Activated naive CD4-positive, alpha-beta T cell (primary cell): Measurements from ENCODE around the gene SYNJ2.

Experiments used
- DNase-seq, 4 experiments: peaks; one replicate each; lab custom pipeline; 2025; lab: John Stamatoyannopoulos, UW

The SYNJ2 gene

DNA sequence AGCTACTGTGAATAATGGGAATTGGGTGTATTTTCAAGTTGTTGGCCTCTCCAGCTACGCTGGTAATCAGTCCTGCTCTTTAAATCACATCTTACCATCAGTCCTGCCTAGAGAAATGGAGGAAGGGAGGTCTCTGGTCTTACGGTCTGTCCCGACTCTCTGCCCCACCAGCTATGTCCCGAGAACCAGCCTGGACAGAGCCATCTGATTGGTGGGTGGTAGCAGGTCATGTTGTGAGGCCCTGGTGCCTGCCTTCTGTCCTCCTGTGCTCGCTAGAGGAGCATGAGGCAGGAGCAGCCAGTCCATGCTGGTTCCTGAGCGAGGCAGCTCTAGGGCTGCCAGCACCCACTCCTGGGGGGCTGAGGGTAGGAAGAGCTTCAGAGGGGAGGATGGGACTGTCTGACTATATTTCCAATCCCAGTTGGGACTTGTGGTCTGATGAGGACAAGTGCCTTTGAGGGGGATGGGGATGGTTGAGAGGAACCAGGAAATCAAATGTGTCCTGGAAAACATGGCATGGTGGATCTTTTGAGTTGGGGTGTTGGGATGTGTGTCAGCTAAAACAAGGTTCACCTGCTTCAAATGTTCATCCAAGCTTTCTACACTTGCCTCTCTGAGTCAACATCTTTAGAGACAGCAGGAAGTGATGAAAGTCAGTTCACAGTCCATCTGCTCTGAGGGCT lies 33.0 kb downstream of the SYNJ2 start:
- DNase-seq, result no peak

- DNase-seq, result no peak
Observed at GRCh38 chr6:158015188-158015506, 33.5 kb downstream of the SYNJ2 start.

- DNase-seq, result no peak
Observed at GRCh38 chr6:158016571-158017383, 35.1 kb downstream of the SYNJ2 start.

DNA sequence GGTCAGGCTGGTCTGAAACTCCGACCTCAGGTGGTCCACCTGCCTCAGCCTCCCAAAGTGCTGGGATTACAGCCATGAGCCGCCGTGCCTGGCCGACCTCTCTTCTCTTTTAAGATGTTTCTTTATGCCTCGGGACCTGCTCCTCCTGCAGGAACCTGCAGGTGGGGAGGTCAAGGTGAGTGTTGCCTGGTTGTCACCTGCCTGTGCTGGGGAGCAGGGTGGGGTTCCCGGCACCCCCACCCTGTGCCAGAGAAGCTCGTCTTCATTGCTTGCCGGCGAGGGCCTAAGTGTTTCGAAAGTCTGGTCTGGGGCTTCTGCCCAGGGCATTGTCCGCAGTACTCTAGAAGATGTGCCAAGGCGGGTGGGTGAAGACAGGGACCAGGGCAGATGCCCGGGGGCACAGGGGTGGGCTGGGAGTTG lies 36.0 kb downstream of the SYNJ2 start:
- no peak for DNase-seq

DNA sequence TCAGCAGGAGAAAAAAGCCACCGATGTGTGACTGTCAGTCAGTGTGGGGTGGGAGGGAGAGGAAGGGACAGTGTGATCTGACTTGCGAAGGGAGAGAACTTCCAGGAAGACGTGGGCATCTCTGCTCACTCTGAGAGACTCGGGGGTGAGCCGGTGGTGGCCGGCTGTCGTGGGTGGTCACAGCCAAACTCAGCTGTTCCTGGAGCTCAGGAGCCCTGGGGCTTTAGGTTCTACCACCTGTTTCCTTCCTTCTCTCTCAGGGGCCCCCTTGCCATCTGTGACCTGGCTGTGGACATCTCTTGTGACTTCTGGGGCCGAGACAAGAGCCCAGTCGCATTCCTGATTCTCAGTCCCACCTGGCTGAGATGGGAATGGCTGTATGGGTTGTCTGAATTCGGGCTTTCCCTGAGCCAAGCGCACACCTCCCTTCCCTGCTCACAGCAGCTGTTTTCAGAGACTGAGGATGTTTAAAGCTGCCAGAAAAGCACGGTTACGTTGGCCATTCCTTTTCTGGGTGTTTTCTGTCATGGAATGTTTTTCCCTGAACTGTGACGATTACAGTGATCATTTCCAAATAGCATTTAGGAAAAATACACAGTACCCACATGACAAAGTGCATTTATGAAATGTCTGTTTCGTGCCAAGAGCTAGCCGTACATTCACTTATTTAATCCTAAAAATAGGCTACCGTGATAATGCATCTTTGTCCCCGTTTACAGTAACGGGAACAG lies 36.5 kb downstream of the SYNJ2 start:
- no peak for DNase-seq

DNA sequence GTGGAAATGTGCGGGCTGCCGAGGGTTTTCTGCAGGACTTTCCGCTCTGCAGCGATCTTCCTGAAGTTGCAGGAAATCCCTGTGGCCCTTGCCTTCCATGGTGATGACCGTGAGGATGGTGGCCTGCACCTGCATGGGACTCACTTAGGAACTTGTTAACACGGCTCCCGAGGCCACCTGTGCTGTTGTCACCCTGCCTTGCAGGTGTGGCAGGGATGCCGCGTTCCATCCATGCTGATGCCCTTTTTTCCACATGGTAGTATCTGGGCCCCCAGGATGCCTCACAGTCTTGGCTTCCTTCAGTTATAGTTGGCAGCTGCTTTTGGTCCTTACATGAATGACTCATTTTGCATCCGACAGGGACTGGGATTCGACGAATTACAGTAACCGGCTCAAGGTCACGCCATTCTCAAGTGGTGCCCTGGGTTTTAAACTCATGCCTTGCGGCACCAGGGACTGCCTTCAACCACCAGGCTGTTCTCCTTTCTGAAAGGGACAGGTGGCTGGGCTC lies 37.2 kb downstream of the SYNJ2 start:
- DNase-seq, result no peak

GRCh38 chr6:158019416-158019815 lies 37.8 kb downstream of the SYNJ2 start:
- DNase-seq, result no peak

GRCh38 chr6:158020272-158020711 lies 38.6 kb downstream of the SYNJ2 start:
- no peak for DNase-seq

GRCh38 chr6:158020811-158021210 lies 39.1 kb downstream of the SYNJ2 start:
- no peak for DNase-seq

- no peak for DNase-seq
Observed at GRCh38 chr6:158021376-158021775, 39.7 kb downstream of the SYNJ2 start.

- DNase-seq, result no peak
Observed at GRCh38 chr6:158021814-158022748, 40.4 kb downstream of the SYNJ2 start.

- DNase-seq, result no peak
Observed at GRCh38 chr6:158022749-158023596, 41.3 kb downstream of the SYNJ2 start.

DNA sequence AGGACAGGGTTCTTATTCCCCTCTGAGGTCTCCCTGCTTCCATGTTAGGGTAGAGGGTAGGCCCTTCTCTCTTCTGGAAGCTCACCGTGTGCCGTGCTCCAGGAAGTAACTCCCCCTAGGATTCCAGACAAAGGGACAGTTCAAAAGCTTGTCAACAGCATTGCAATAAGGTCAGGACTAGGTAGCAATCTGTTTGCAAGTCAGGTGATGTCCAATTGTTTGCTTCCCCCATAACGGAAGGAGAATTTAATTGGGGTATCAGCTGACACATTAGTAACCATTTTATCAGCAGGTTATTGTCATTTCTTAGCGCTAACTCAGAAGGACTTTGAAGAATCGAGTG lies 41.9 kb downstream of the SYNJ2 start:
- no peak for DNase-seq

GRCh38 chr6:158024566-158025297 lies 43.1 kb downstream of the SYNJ2 start:
- no peak for DNase-seq

DNA sequence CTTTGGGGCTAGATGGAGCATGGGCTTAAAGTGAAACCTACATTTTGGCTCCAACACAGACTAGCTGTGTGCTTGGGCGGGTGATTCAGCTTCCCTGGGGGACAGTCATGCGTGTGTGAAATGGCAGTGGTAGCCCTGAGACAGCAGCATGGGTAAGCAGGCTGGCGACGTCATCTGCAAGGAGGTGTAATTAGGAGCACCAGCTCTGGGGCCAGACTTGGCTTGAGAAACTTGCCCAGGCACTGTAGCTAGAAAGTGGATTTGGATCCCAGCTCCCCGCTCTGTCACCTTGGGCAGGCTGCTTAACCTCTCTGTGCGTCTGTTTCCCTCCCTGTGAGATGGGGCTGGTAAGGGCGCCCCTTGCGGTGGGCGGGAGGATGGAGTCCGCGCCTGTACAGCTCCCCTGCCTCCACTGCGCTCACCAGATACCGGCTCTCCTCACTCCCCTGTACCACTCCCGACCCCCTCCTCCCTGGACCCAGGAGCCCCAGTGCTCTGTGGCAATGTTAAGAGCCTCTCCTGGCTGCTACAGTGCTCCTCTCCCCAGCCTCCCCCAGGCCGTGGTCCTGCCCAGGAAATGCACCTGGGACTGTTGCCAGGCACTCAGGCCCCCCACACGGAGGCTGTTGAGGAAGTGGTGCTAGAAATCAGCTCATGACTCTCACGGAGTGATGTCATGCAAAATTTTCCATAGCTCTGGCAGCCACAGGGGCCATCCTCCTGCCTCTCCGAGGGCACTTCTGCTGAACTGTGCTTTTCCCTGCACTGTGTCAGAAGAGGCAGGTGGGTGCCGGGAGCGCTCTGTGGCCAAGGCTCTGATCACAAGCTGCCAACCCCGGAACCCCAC lies 44.6 kb downstream of the SYNJ2 start:
- DNase-seq, result peak; percentile 52 to 74 (median 68)

GRCh38 chr6:158026901-158027589 lies 45.4 kb downstream of the SYNJ2 start:
- DNase-seq, result no peak

- no peak for DNase-seq
Observed at GRCh38 chr6:158027590-158028285, 46.1 kb downstream of the SYNJ2 start.

DNA sequence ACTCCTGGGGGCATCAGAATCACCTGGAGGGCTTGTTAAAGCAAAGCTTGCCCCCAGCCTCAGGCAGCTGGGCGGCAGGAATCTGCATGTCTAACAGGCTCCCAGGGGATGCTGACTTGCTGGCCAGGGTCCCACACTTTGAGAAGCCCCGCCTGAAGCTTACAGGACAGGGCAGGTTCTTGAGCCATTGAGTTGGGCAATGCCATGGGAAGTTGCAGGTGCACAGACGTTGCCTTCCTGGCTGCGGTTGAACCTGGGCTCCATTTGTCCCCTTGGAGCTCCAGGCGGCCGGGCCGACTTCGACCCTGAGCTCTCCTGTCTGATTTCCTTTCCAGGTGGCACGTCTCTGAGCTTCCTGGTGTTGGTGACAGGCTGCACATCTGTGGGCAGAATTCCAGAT lies 46.8 kb downstream of the SYNJ2 start:
- DNase-seq, result no peak
